ENCODE measurements around the gene THSD7B.
"Not testable (repeated sequence)": the region's sequence is repeated elsewhere in the genome, so short reads cannot be mapped to it uniquely, and the experiment has no call there.

The THSD7B gene

DNA sequence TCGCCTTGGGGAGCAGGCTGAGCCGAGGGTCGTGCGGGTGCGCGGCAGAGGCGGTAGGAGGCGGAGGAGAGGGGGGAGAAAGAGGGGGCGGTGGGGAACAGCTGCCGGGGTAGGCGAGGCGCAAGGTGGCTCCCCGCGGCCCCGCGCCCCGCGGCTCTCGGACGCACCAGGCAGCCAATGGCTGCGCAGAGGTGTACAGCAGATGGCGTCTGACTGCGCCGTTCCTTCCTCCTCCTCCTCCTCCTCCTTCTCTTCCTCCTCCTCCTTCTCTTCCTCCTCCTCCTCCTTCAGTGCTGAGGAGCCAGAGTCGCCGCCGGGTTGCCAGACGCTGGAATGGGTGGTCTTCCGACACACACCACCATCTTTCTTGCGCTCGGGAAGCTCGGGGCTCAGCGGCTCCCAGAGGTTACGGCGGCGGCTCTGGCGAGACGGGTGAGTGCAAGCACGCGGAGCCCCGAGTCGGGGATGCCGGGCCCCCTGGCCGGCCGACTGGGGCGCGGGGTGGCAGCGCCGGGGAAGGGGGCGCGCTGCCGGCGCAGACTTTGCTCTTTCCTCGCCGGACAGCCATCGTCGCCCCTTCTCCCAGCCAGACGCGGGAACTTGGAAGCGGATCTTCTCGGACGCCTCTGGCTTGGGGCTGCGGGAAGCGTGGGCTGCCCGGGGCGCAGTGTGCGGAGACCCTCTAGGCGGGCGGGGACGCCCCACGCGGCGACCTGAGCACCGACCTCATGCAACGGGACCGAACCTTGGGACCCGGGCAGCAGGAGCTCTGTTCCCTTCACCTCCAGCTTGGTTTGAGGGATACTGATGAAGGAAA is at the start of gene THSD7B:
TSS of gene THSD7B (plus strand) at position 290 of the 817 bp plus-strand sequence. CDS start 116,634 bp downstream, outside the sequence.
- DNase-seq (ENCODE audit: low read depth) = no peak

GRCh38 chr2:136718273-136718672 is 47.1 kb upstream of the THSD7B start:
- no peak for DNase-seq (ENCODE audit: low read depth)

DNA sequence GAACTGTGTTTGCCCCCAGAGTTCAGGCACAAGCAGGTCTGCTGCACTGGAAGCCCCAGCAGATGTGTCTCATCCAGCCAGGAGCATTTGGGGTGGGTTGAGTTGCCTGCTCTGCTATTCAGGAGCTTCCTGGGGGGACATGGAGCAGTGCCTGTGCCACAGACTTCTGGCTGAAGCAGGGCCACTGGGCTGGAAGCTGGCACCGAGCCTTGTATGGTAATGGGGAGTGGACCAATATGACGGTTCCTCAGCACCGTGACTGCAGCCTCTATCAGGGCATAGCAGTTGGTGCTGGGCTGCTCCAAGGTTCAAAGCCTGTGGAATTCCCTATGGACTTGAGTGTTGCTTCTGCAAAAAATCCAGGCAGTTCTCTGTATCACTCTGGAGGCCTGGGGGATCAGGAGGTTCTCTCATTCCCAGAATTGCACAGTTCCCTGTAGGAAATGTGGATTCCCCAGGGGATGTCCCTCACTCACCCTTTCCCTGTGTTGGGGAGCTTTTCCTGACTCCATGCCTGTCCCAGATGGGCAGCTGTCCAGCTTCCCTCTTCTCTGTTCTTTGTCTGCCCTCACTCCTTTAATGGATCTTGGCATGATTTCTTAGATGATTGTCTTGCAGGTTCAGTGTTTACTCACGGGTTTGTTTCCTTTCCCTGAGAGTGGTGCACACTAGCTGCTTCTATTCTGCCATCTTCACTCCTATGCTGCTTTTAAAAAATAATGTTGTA is 37.2 kb upstream of the THSD7B start:
- no peak for DNase-seq (ENCODE audit: low read depth)

GRCh38 chr2:136736236-136736635 is 29.1 kb upstream of the THSD7B start:
- no peak for DNase-seq (ENCODE audit: low read depth)

DNA sequence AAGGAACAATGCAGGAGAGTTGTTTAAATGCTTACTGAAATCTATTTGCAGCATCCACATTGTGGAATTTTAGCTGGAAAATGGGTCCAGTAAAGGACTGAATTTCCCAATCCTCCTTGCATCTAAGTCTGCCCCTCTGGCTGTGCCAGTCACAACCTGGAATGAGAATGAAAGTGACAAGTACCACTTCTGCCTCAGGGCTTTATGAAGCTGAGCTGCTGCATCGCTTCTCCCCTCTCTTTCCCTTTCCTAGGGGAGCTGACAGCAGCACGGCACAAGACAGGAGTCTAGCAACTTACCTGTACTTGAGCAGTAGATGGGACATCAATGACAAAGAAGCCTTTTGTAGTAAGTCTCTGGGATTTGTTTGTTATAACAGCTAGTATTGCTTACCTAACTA is 27.3 kb upstream of the THSD7B start:
- DNase-seq (ENCODE audit: low read depth) = no peak

GRCh38 chr2:136741471-136741870 is 23.9 kb upstream of the THSD7B start:
- DNase-seq (ENCODE audit: low read depth) = no peak

DNA sequence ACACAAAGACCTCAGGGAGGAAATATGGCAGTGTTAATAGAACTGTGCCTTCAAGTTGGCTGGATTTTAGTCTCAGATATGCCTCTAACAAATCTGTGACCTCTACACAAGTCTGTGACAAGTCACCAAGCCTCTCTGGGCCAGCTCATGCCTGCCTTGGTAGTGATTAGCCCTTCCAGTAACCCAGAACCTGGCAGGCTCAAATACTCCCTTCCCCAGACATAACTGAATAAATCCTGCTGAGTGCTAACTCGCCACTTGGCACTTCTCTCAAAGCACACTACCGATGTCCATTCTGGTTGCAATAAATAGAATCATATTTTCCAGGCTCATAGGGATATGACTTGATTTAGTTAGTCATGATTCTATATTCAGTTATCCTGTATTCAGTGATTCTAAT is 15.3 kb upstream of the THSD7B start:
- DNase-seq (ENCODE audit: low read depth) = no peak

GRCh38 chr2:136751406-136751805 is 13.9 kb upstream of the THSD7B start:
- no peak for DNase-seq (ENCODE audit: low read depth)

DNA sequence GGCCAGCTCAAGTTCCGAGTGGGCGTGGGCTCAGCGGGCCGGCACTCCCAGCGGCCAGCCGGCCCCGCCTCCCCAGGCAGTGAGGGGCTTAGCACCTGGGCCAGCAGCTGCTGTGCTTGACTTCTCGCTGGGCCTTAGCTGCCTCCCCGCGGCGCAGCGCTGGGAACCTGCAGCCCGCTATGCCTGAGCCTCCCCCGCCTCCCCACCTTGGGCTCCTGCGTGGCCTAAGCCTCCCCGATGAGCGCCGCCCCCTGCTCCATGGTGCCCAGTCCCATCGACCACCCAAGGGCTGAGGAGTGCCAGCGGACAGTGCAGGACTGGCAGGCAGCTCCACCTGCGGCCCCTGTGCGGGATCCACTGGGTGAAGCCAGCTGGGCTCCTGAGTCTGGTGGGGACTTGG is 6.8 kb upstream of the THSD7B start:
- DNase-seq (ENCODE audit: low read depth) = not testable (repeated sequence)

GRCh38 chr2:136764452-136765255 is 691 bp upstream of the THSD7B start:
- DNase-seq (ENCODE audit: low read depth) = no peak

GRCh38 chr2:136766073-136766404 is 694 bp downstream of the THSD7B start:
- DNase-seq (ENCODE audit: low read depth) = no peak

DNA sequence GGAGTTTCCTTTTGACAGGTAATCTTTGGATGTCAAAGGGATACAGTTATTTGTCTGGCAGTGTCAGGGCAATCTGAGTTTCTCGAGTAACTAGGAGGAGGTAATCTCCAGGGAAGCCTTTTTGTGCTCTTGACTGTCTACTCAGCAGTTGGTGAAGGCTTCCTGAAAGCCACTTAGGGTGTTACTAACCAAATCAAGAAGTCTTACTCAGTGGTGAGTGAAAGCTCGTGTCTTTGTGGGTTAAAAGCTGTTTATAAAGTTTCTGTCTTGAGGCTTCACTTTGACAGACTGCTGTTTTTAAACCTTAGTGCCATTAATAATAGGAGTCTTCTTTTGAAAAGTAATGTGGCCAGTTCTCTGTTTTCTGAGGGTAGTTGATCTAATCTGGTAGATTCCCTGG is 1.7 kb downstream of the THSD7B start:
- DNase-seq (ENCODE audit: low read depth) = no peak

DNA sequence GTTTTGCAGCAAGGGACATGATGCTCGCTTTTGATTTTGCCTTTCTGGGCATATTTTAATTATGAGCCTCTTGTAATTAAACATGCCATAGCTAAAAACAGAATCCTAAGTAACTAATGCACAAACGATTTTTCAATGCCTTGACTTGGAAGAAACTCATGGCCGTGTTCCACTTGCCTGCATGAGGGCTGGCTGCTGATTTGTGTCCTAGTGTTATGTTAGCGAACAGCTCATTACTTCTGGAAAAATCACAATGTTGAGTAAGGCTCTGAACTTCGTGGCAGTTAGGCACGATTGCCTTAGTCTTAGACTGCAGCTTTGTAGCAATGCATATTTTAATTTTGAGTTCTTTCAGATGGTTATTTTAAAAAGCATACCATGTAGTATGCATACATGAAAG is 4.5 kb downstream of the THSD7B start:
- no peak for DNase-seq (ENCODE audit: low read depth)

- no peak for DNase-seq (ENCODE audit: low read depth)
These were observed 5.0 kb downstream of the THSD7B start for GRCh38 chr2:136770384-136770783.

DNA sequence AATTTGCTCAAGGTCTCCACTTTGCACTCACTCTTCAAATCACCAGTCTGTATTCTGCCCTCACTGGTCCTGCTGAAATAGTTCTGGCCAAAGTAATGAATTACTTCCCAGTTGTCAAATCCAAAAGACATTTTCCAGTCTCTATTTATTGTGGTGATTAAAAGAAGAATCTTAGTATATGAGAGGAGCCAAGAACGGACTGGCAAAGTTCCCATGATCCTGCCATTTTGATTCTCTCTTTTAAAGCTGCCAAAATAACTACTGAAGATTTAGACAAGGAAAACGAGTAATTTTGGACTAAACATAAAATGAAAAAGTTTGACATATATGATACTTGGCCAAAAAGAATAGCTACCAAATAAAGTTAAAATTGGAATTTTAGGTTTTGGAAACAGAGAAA is 12.0 kb downstream of the THSD7B start:
- DNase-seq (ENCODE audit: low read depth) = no peak

- DNase-seq (ENCODE audit: low read depth) = no peak
These were observed 18.5 kb downstream of the THSD7B start for GRCh38 chr2:136783856-136784255.

DNA sequence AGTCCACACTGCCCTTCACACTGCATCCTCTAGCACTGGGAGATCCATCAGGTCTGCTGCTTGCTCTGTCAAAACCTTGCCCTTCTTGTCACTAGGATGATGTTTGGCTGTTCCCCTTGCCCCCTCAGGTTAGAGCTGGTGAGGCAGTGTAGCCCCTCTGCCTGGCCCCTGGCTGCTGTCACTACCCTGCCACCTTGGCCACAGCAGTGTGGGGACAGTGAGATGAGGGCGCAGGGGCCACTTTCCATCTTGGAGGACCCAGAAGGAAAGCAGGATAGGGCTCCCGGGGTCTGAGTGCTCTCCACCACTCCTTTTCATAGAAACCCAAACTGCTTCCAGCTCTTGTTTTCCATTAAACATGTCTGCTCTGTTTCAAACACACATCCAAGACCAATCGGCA is 19.9 kb downstream of the THSD7B start:
- no peak for DNase-seq (ENCODE audit: low read depth)

- DNase-seq (ENCODE audit: low read depth) = no peak
These were observed 22.6 kb downstream of the THSD7B start for GRCh38 chr2:136787970-136788369.

- DNase-seq (ENCODE audit: low read depth) = no peak
These were observed 31.0 kb downstream of the THSD7B start for GRCh38 chr2:136796339-136796738.

DNA sequence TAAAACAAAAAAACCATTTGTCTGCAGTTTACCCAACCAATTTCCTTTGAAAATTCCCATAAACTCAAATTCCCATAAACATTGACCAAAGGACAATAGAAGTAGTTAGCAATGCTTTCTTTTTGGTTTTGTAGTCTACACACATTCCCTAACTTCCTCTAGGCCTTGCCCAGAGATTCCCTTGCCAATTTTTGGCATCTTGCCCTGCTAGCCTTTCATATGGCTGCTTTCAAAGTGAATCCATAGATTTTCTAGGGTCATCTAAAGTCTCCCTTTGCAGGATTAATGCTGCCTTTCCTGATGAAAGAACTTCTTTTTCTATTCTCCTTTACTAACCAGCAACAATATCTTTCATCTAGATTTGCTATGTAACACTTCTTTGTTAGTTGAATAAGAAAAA is 33.4 kb downstream of the THSD7B start:
- DNase-seq (ENCODE audit: low read depth) = no peak

- no peak for DNase-seq (ENCODE audit: low read depth)
These were observed 36.3 kb downstream of the THSD7B start for GRCh38 chr2:136801661-136802060.

- no peak for DNase-seq (ENCODE audit: low read depth)
These were observed 44.7 kb downstream of the THSD7B start for GRCh38 chr2:136809998-136810397.

GRCh38 chr2:136818839-136819238 is 53.5 kb downstream of the THSD7B start:
- no peak for DNase-seq (ENCODE audit: low read depth)
